ENCODE data around the gene HMGB1.

GRCh38 chr13:30477346-30478195, 11.8 kb upstream of the HMGB1 start:
- TF ChIP-seq CTCF (IDR thresholded peaks at IDR 0.05; ENCODE audit: low read depth, low read length, missing input control): no peak
- TF ChIP-seq EGR1 (IDR thresholded peaks at IDR 0.05; ENCODE audit: low read depth in 2 of 2): no peak
- TF ChIP-seq RAD21 (IDR thresholded peaks at IDR 0.05): no peak
- no peak for TF ChIP-seq YY1 (IDR thresholded peaks at IDR 0.05)
- TF ChIP-seq, protein P1, sequence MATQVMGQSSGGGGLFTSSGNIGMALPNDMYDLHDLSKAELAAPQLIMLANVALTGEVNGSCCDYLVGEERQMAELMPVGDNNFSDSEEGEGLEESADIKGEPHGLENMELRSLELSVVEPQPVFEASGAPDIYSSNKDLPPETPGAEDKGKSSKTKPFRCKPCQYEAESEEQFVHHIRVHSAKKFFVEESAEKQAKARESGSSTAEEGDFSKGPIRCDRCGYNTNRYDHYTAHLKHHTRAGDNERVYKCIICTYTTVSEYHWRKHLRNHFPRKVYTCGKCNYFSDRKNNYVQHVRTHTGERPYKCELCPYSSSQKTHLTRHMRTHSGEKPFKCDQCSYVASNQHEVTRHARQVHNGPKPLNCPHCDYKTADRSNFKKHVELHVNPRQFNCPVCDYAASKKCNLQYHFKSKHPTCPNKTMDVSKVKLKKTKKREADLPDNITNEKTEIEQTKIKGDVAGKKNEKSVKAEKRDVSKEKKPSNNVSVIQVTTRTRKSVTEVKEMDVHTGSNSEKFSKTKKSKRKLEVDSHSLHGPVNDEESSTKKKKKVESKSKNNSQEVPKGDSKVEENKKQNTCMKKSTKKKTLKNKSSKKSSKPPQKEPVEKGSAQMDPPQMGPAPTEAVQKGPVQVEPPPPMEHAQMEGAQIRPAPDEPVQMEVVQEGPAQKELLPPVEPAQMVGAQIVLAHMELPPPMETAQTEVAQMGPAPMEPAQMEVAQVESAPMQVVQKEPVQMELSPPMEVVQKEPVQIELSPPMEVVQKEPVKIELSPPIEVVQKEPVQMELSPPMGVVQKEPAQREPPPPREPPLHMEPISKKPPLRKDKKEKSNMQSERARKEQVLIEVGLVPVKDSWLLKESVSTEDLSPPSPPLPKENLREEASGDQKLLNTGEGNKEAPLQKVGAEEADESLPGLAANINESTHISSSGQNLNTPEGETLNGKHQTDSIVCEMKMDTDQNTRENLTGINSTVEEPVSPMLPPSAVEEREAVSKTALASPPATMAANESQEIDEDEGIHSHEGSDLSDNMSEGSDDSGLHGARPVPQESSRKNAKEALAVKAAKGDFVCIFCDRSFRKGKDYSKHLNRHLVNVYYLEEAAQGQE (IDR thresholded peaks at IDR 0.05): no peak
- no peak for TF ChIP-seq TAF1 (conservative IDR thresholded peaks at IDR 0.05)
- TF ChIP-seq, protein P2, sequence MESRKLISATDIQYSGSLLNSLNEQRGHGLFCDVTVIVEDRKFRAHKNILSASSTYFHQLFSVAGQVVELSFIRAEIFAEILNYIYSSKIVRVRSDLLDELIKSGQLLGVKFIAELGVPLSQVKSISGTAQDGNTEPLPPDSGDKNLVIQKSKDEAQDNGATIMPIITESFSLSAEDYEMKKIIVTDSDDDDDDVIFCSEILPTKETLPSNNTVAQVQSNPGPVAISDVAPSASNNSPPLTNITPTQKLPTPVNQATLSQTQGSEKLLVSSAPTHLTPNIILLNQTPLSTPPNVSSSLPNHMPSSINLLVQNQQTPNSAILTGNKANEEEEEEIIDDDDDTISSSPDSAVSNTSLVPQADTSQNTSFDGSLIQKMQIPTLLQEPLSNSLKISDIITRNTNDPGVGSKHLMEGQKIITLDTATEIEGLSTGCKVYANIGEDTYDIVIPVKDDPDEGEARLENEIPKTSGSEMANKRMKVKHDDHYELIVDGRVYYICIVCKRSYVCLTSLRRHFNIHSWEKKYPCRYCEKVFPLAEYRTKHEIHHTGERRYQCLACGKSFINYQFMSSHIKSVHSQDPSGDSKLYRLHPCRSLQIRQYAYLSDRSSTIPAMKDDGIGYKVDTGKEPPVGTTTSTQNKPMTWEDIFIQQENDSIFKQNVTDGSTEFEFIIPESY (IDR thresholded peaks at IDR 0.05): no peak
- TF ChIP-seq, protein P3, sequence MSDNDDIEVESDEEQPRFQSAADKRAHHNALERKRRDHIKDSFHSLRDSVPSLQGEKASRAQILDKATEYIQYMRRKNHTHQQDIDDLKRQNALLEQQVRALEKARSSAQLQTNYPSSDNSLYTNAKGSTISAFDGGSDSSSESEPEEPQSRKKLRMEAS (IDR thresholded peaks at IDR 0.05): no peak
- TF ChIP-seq JUND (IDR thresholded peaks at IDR 0.05): no peak
- TF ChIP-seq FOXA1 (IDR thresholded peaks at IDR 0.05): no peak
- TF ChIP-seq GABPA (IDR thresholded peaks at IDR 0.05 in 1 of 2, conservative IDR thresholded peaks at IDR 0.05 in 1 of 2): no peak
- no peak for TF ChIP-seq SP1 (IDR thresholded peaks at IDR 0.05)
- no peak for TF ChIP-seq ATF3 (IDR thresholded peaks at IDR 0.05)

All from liver (tissue), 3 donors.